ENCODE results near the gene HK1. TPM values are rescaled to one million over a fixed set of nuclear protein-coding genes. Genes with fewer than 3 reads are reported as not detected.

The HK1 gene
- total and polyA plus RNA-seq, 2 of the 4 experiments (the other 2 are of a cell fraction), result 53.7 to 90.5 TPM

DNA sequence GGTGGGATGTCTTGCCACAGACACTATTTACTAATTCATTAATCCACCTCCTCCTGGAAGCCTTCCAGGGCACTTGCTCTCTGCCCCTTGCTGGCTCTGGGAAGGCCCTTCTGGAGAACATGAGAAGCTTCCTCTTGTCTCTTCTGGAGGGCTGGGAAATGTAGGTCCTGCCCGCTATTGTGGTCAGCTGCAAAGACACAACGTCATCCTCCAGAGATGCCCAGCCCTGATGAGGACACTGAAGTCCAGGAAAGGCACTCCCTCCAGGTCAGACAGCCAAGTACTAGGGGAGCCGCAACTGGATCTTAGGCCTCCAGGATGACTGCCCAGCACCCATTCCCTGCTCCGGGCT is 148.1 kb downstream of the HK1 start:
- H3K14ac ChIP-seq (replicated peaks; ENCODE audit: low read depth, low read length), result no peak overlapping the region
- H3K4ac ChIP-seq (ENCODE audit: low read depth, low read length), result no peak overlapping the region
- WGBS, 2 experiments (ENCODE audit: extremely low coverage in 2 of 2, insufficient read length in 1 of 2), result 90% methylated on average over 2 of the region's 4 CpGs; no CpG with 5 or more reads in 1 of the 2 experiments
- intact Hi-C loops (cut with micrococcal nuclease), result loop anchor here (5.0 kb wide), 1 partner anchor 211 kb away; no protein-coding TSS in a partner anchor
- no peak overlapping the region for H3K4me2 ChIP-seq (ENCODE audit: low read depth, low read length)
- H3K9ac ChIP-seq (ENCODE audit: low read depth, low read length), result no peak overlapping the region
- no peak overlapping the region for H3K23ac ChIP-seq (ENCODE audit: low read depth, low read length)
- peaks cover 26% of the 10 kb centered on the region for H3K27me3 ChIP-seq (ENCODE audit: control insufficient read depth, insufficient read depth, low read length)
- DNase-seq (no peak), ATAC-seq (ENCODE audit: low read depth) (no peak)
- no peak overlapping the region for H2AFZ ChIP-seq (replicated peaks; ENCODE audit: low read length, poor library complexity)
- H2BK5ac ChIP-seq (ENCODE audit: low read depth, low read length, poor library complexity, severe bottlenecking), result no peak overlapping the region
- in situ Hi-C loops (cut with MboI; ENCODE audit: low sequenced_read_pairs), result loop anchor here (5.0 to 10.0 kb wide), 2 partner anchors 76 to 208 kb away; partner anchors contain the start of gene FAM241B
- peaks cover 5% of the 10 kb centered on the region; the same call in 1 of the 2 replicates for H3K9me1 ChIP-seq (ENCODE audit: insufficient read depth, low read length)
- H4K20me1 ChIP-seq (ENCODE audit: insufficient read depth, low read length), result 0 out of 2 replicates have a peak, but pooled peaks cover 4% of the 10 kb centered on the region
- H4K8ac ChIP-seq (ENCODE audit: low read depth in 2 of 2, low read length in 2 of 2), result no peak overlapping the region
- no peak overlapping the region for H3K4me3 ChIP-seq (ENCODE audit: insufficient read depth, low read depth, low read length)
- H3K36me3 ChIP-seq (ENCODE audit: control insufficient read depth, insufficient read depth, low read length), result no peaks in the 10 kb centered on the region
- H3K9me3 ChIP-seq (ENCODE audit: control insufficient read depth, insufficient read depth, low read length), result no peaks in the 10 kb centered on the region
- dilution Hi-C loops (cut with HindIII; ENCODE audit: low sequenced_read_pairs, unreplicated experiment), result no loop called here
- ChIA-PET POLR2A (ENCODE audit: unreplicated experiment) (no interaction called here), CTCF (no interaction called here)
- H4K5ac ChIP-seq (ENCODE audit: low read depth, low read length), result no peak overlapping the region
- no peak overlapping the region for H4K91ac ChIP-seq (ENCODE audit: insufficient read depth, low read depth, low read length)
- no TSS peak for BruUV-seq (replicated peaks)
- no peak overlapping the region for H3K27ac ChIP-seq (ENCODE audit: insufficient read depth, low read length)
- no peak overlapping the region for H2BK15ac ChIP-seq (ENCODE audit: low read depth, low read length)
- no peak overlapping the region for H2AK5ac ChIP-seq (ENCODE audit: low read depth, low read length)
- H3K79me1 ChIP-seq (ENCODE audit: low read depth in 1 of 2, low read length in 2 of 2), result no peaks in the 10 kb centered on the region
- peaks cover 5% of the 10 kb centered on the region; the same call in 1 of the 2 replicates for H3K4me1 ChIP-seq (ENCODE audit: control insufficient read depth, insufficient read depth, low read length)
- no peak overlapping the region for H2BK120ac ChIP-seq (ENCODE audit: low read depth, low read length)
- H3K56ac ChIP-seq (ENCODE audit: extremely low read depth, insufficient read depth, low read length), result no peak overlapping the region
- TF ChIP-seq RCOR1 (IDR thresholded peaks at IDR 0.05; ENCODE audit: insufficient replicate concordance, low read length), result no peak
- TF ChIP-seq MAZ (IDR thresholded peaks at IDR 0.05; ENCODE audit: borderline replicate concordance, low read depth, low read length), result no peak
- TF ChIP-seq MAFK (IDR thresholded peaks at IDR 0.05; ENCODE audit: low read depth, low read length), result no peak
- TF ChIP-seq RFX5 (IDR thresholded peaks at IDR 0.05; ENCODE audit: low read depth, low read length), result no peak
- TF ChIP-seq, protein P1, sequence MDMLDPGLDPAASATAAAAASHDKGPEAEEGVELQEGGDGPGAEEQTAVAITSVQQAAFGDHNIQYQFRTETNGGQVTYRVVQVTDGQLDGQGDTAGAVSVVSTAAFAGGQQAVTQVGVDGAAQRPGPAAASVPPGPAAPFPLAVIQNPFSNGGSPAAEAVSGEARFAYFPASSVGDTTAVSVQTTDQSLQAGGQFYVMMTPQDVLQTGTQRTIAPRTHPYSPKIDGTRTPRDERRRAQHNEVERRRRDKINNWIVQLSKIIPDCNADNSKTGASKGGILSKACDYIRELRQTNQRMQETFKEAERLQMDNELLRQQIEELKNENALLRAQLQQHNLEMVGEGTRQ (IDR thresholded peaks at IDR 0.05; ENCODE audit: low read depth, low read length), result no peak
- no peak for TF ChIP-seq CEBPB (IDR thresholded peaks at IDR 0.05; ENCODE audit: low read depth, low read length)
- H2AK9ac ChIP-seq (replicated peaks; ENCODE audit: low read depth, low read length, poor library complexity), result peak overlapping the region; percentile 49
- H3K18ac ChIP-seq (ENCODE audit: low read depth, low read length), result no peak overlapping the region
- H2BK20ac ChIP-seq (ENCODE audit: low read depth, low read length), result no peak overlapping the region
